CD4-positive, alpha-beta memory T cell (primary cell): ENCODE data around the gene CHCHD6. TPM values are rescaled to one million over a fixed set of nuclear protein-coding genes. Genes with fewer than 3 reads are reported as not detected.
A peak's percentile ranks its signal among the peaks of the same experiment; 100 is the strongest.

ENCODE experiments used
- CTCF ChIA-PET: fragments of 350-600 bp; sonication (Branson Sonifier 250); formaldehyde crosslinking; loops from one replicate; lab custom pipeline; 2021; ENCODE audit warnings: inconsistent platforms; ENCODE audit not compliant: partially characterized antibody; lab: Charles Lee
- POLR2A ChIA-PET: fragments of 350-600 bp; sonication (Branson Sonifier 250); formaldehyde crosslinking; loops from one replicate; lab custom pipeline; 2021; ENCODE audit not compliant: partially characterized antibody; lab: Charles Lee
- DNase-seq, 5 donors: peaks; one replicate each; pipeline versions ENCODE4 v3.0.0 to v3.0.0-alpha.2; 2020 to 2022; ENCODE audit warnings: mixed read lengths in 1 of 5
- H3K27ac ChIP-seq: one replicate; pipeline ENCODE4 v1.7.0; 2013; ENCODE audit warnings: low read depth, low read length
- H3K27me3 ChIP-seq: 2 replicates; pipeline ENCODE4 v1.7.0; 2013; ENCODE audit warnings: mild to moderate bottlenecking, low read length, moderate library complexity; ENCODE audit not compliant: insufficient read depth
- H3K36me3 ChIP-seq: 2 replicates; pipeline ENCODE4 v1.7.0; 2013; ENCODE audit warnings: mild to moderate bottlenecking, low read length, moderate library complexity; ENCODE audit not compliant: insufficient read depth
- H3K4me1 ChIP-seq: 2 replicates; pipeline ENCODE4 v1.7.0; 2013; ENCODE audit warnings: mild to moderate bottlenecking, low read length, moderate library complexity; ENCODE audit not compliant: insufficient read depth
- H3K4me3 ChIP-seq, 2 donors: one replicate each; pipeline ENCODE4 v1.7.0; 2013; ENCODE audit warnings: low read length in 2 of 2, mild to moderate bottlenecking in 1 of 2
- H3K9me3 ChIP-seq, 2 donors: one replicate each; pipeline ENCODE4 v1.7.0; 2013; ENCODE audit warnings: low read length in 2 of 2, control low read depth in 1 of 2; ENCODE audit not compliant: control insufficient read depth in 1 of 2
- H3K27ac Mint-ChIP-seq, 7 donors: one replicate each; pipeline ENCODE4 v1.8.0; 2020 to 2021; ENCODE audit warnings: mixed read lengths in 7 of 7, mild to moderate bottlenecking in 6 of 7, inconsistent platforms in 3 of 7, moderate library complexity in 3 of 7
- H3K27me3 Mint-ChIP-seq, 2 donors: one replicate each; pipeline ENCODE4 v1.8.0; 2020 to 2021; ENCODE audit warnings: mixed read lengths in 2 of 2
- H3K36me3 Mint-ChIP-seq, 2 donors: one replicate each; pipeline ENCODE4 v1.8.0; 2020 to 2021; ENCODE audit warnings: mixed read lengths in 2 of 2, inconsistent platforms in 1 of 2, mild to moderate bottlenecking in 1 of 2
- H3K4me1 Mint-ChIP-seq, 4 donors: one replicate each; pipeline ENCODE4 v1.8.0; 2020 to 2021; ENCODE audit warnings: mixed read lengths in 4 of 4, mild to moderate bottlenecking in 1 of 4
- H3K4me3 Mint-ChIP-seq, 8 donors: one replicate each; pipeline ENCODE4 v1.8.0; 2020 to 2021; ENCODE audit warnings: mixed read lengths in 8 of 8, mild to moderate bottlenecking in 7 of 8, moderate library complexity in 6 of 8, inconsistent platforms in 3 of 8
- H3K9me3 Mint-ChIP-seq, 8 donors: one replicate each; pipeline ENCODE4 v1.8.0; 2020 to 2021; ENCODE audit warnings: mixed read lengths in 8 of 8, mild to moderate bottlenecking in 5 of 8, inconsistent platforms in 3 of 8, moderate library complexity in 1 of 8
- intact Hi-C: fragments of 100-400 bp; cut with micrococcal nuclease; formaldehyde crosslinking; loops from one replicate; pipeline ENCODE4 v1.15.1; 2023
- polyA plus RNA-seq, 2 donors: library from polyadenylated mRNA; unstranded; fragments of 300-500 nt; fragmentation: Illumina TruSeq; gene quantifications; one replicate each; pipeline ENCODE4 v1.2.3, GENCODE V29; 2021
- total RNA-seq, 2 experiments: library from RNA; stranded (reverse); gene quantifications; one replicate each; pipeline ENCODE4 v1.2.3, GENCODE V29; 2021

Gene CHCHD6
- total and polyA plus RNA-seq, 4 experiments from 2014 or later = 7.3 to 12.3 (median 10.2) TPM

- Mint-ChIP-seq H3K4me3 (no peak overlapping the region), H3K9me3 (no peaks in the 10 kb centered on the region), H3K36me3 (peaks cover 3 to 5% of the 10 kb centered on the region in 2 donors), H3K4me1 (peaks cover 9 to 14% (median 10%) of the 10 kb centered on the region in 4 donors), H3K27ac (no peak overlapping the region), H3K27me3 (no peaks in the 10 kb centered on the region)
- intact Hi-C loops = no loop called here
- Histone ChIP-seq H3K9me3 (no peaks in the 10 kb centered on the region), H3K4me1 (peaks cover 6% of the 10 kb centered on the region), H3K36me3 (no peaks in the 10 kb centered on the region), H3K27me3 (no peaks in the 10 kb centered on the region), H3K27ac (no peak overlapping the region), H3K4me3 (no peak overlapping the region)
- CTCF ChIA-PET = no interaction called here
- no peak for DNase-seq
- POLR2A ChIA-PET = no interaction called here
Measured at GRCh38 chr3:126828306-126828705, 124.3 kb downstream of the CHCHD6 start.

- Histone ChIP-seq H3K4me1 (peaks cover 6% of the 10 kb centered on the region), H3K27ac (no peak overlapping the region), H3K27me3 (no peaks in the 10 kb centered on the region), H3K36me3 (no peaks in the 10 kb centered on the region), H3K9me3 (no peaks in the 10 kb centered on the region), H3K4me3 (no peak overlapping the region)
- ChIA-PET POLR2A (no interaction called here), CTCF (no interaction called here)
- no peaks in the 10 kb centered on the region for H3K9me3 Mint-ChIP-seq
- no peak overlapping the region for H3K27ac Mint-ChIP-seq
- H3K4me1 Mint-ChIP-seq = peaks cover 9 to 14% (median 10%) of the 10 kb centered on the region in 4 donors
- no peaks in the 10 kb centered on the region for H3K27me3 Mint-ChIP-seq
- no peak overlapping the region for H3K4me3 Mint-ChIP-seq
- peaks cover 10 to 19% of the 10 kb centered on the region in 2 donors for H3K36me3 Mint-ChIP-seq
- DNase-seq = no peak
- intact Hi-C loops = no loop called here
Measured at GRCh38 chr3:126832933-126833332, 128.9 kb downstream of the CHCHD6 start.

- DNase-seq = no peak
- H3K36me3 Mint-ChIP-seq = peaks cover 10 to 33% of the 10 kb centered on the region in 2 donors
- no peaks in the 10 kb centered on the region for H3K27me3 Mint-ChIP-seq
- H3K4me3 Mint-ChIP-seq = no peak overlapping the region
- H3K9me3 Mint-ChIP-seq = peaks cover 0 to under 1% (median 0%) of the 10 kb centered on the region in 8 donors
- H3K27ac ChIP-seq = no peak overlapping the region
- H3K4me1 ChIP-seq = no peaks in the 10 kb centered on the region
- ChIA-PET POLR2A (no interaction called here), CTCF (no interaction called here)
- no peak overlapping the region for H3K4me3 ChIP-seq
- no peaks in the 10 kb centered on the region for H3K9me3 ChIP-seq
- peaks cover 0 to 5% (median under 1%) of the 10 kb centered on the region in 4 donors for H3K4me1 Mint-ChIP-seq
- H3K27me3 ChIP-seq = no peaks in the 10 kb centered on the region
- H3K36me3 ChIP-seq = no peaks in the 10 kb centered on the region
- intact Hi-C loops = no loop called here
- H3K27ac Mint-ChIP-seq = peak overlapping the region in 1 of 7 donors; percentile 39
Measured at GRCh38 chr3:126834596-126835471, 130.8 kb downstream of the CHCHD6 start.

GRCh38 chr3:126835472-126836219 is 131.6 kb downstream of the CHCHD6 start:
- ChIA-PET POLR2A (no interaction called here), CTCF (no interaction called here)
- Histone ChIP-seq H3K27me3 (no peaks in the 10 kb centered on the region), H3K36me3 (no peaks in the 10 kb centered on the region), H3K27ac (no peak overlapping the region), H3K9me3 (no peaks in the 10 kb centered on the region), H3K4me3 (no peak overlapping the region), H3K4me1 (no peaks in the 10 kb centered on the region)
- DNase-seq = no peak
- Mint-ChIP-seq H3K4me1 (peaks cover 0 to 5% (median under 1%) of the 10 kb centered on the region in 4 donors), H3K4me3 (no peak overlapping the region), H3K27ac (no peak overlapping the region), H3K27me3 (no peaks in the 10 kb centered on the region), H3K36me3 (peaks cover 10 to 36% of the 10 kb centered on the region in 2 donors), H3K9me3 (peaks cover 0 to 2% (median 0%) of the 10 kb centered on the region in 8 donors)
- intact Hi-C loops = no loop called here

GRCh38 chr3:126836220-126836860 is 132.3 kb downstream of the CHCHD6 start:
- POLR2A ChIA-PET = no interaction called here
- Mint-ChIP-seq H3K9me3 (peaks cover 0 to 2% (median 0%) of the 10 kb centered on the region in 8 donors), H3K4me1 (peaks cover 0 to 4% (median under 1%) of the 10 kb centered on the region in 4 donors), H3K27ac (no peak overlapping the region), H3K36me3 (peaks cover 9 to 35% of the 10 kb centered on the region in 2 donors), H3K27me3 (no peaks in the 10 kb centered on the region), H3K4me3 (no peak overlapping the region)
- CTCF ChIA-PET = no interaction called here
- H3K27me3 ChIP-seq = no peaks in the 10 kb centered on the region
- H3K36me3 ChIP-seq = no peaks in the 10 kb centered on the region
- no peak overlapping the region for H3K4me3 ChIP-seq
- intact Hi-C loops = no loop called here
- no peak overlapping the region for H3K27ac ChIP-seq
- no peaks in the 10 kb centered on the region for H3K9me3 ChIP-seq
- no peak for DNase-seq
- H3K4me1 ChIP-seq = no peaks in the 10 kb centered on the region

GRCh38 chr3:126837773-126838172 is 133.7 kb downstream of the CHCHD6 start:
- no peaks in the 10 kb centered on the region for H3K27me3 Mint-ChIP-seq
- peaks cover 0 to 1% (median 0%) of the 10 kb centered on the region in 4 donors for H3K4me1 Mint-ChIP-seq
- no peaks in the 10 kb centered on the region for H3K27me3 ChIP-seq
- no peaks in the 10 kb centered on the region for H3K4me1 ChIP-seq
- intact Hi-C loops = no loop called here
- DNase-seq = no peak
- POLR2A ChIA-PET = no interaction called here
- no peaks in the 10 kb centered on the region for H3K9me3 ChIP-seq
- no peak overlapping the region for H3K4me3 ChIP-seq
- no peaks in the 10 kb centered on the region for H3K36me3 ChIP-seq
- no peak overlapping the region for H3K4me3 Mint-ChIP-seq
- no peak overlapping the region for H3K27ac Mint-ChIP-seq
- H3K36me3 Mint-ChIP-seq = peaks cover 7 to 30% of the 10 kb centered on the region in 2 donors
- H3K27ac ChIP-seq = no peak overlapping the region
- CTCF ChIA-PET = no interaction called here
- peaks cover 0 to 2% (median 0%) of the 10 kb centered on the region in 8 donors for H3K9me3 Mint-ChIP-seq
